Measurements from ENCODE around the gene CLPSL1.
A peak's percentile ranks its signal among the peaks of the same experiment; 100 is the strongest.
"Not testable (repeated sequence)": the region's sequence is repeated elsewhere in the genome, so short reads cannot be mapped to it uniquely, and the experiment has no call there.

The CLPSL1 gene

DNA sequence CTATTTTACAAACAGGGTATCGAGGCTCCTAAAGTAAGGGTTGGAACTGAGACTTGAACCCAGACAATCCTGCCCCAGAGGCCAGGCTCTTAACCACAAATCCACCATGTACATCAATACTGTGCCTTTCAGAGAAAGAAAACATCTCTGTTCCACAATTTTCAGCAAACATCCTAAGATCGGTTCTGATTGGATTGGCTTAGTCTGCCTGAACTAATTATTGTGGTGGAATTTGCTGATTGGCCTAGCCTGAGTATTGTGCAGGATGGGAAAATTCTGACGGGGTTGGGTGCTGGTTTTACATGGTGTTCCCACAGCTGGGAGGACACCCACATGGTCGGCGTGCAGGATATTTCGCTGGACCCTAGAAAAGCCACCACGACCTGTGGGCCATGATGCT, at the start of gene CLPSL1:
Gene CLPSL1 (plus strand): TSS at position 301 of the 400 bp plus-strand sequence. CDS start 92 bp downstream, at position 393.
- DNase-seq, result no peak

GRCh38 chr6:35731414-35731735, 49.4 kb upstream of the CLPSL1 start:
- peak; percentile 86 for DNase-seq

- DNase-seq, result peak; percentile 90
These were observed 48.9 kb upstream of the CLPSL1 start for GRCh38 chr6:35731736-35732532.

DNA sequence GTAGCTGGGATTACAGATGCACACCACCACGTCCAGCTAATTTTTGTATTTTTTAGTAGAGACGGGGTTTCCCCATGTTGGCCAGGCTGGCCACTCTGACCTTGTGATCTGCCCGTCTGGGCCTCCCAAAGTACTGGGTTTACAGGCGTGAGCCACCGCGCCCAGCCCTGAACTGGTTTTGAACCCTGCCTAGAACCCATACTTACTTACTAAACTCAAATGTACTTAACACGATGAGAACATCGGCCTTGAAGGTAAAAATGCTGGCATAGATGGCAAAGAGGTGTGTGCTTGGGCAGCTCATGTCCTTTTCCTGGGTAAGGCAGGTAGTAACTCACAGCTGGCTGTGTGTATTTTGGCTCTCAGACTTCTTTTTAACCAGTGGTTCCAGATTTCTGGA, 47.2 kb upstream of the CLPSL1 start:
- peak; percentile 48 for DNase-seq

GRCh38 chr6:35734319-35734718, 46.5 kb upstream of the CLPSL1 start:
- not testable (repeated sequence) for DNase-seq

- DNase-seq, result peak; percentile 12
These were observed 45.4 kb upstream of the CLPSL1 start for GRCh38 chr6:35735452-35735851.

DNA sequence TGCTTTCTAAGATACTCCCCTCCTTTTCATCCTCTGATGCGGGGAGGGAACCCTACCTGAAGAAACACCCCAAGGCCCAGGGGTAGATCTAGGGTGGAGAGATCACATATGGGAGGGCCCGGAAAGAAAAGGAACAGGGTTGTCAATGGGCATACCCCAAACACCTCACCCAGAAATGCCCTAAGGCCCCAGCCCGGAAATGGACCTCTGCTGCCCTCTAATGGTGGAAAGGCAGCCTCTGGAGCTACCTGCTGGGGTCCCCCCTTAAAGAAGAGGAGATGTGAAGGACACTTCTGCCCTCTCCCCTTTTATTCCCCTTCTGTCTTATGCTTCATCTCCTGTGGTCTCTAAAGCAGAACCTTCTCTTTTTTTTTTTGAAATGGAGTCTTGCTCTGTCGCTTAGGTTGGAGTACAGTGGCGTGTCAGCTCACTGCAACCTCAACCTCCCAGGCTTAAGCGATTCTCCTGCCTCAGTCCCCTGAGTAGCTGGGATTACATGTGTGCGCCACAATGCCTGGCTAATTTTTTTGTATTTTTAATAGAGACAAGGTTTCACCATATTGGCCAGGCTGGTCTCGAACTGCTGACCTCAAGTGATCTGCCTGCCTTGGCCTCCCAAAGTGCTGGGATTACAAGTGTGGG, 44.4 kb upstream of the CLPSL1 start:
- peak; percentile 71 for DNase-seq

DNA sequence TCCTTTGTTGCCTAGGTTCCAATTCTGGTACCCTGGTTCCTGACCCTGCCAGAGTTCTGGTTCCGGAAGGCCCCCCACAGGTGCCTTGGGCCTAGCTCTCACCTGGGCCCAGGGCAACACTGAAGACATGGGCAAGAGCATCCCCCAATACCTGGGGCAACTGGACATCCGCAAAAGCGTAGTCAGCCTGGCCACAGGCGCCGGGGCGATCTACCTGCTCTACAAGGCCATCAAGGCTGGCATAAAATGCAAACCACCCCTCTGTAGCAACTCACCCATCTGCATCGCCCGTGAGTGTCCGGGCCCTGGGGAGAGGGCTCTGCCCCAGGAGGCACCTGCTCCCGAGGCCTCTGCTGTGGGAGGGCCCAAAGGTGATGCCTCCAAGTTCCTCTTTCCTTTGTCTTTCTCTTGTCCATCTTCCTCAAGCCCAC, 43.8 kb upstream of the CLPSL1 start, which contains the start of gene ARMC12:
Gene ARMC12 (plus strand): TSS at position 51 of the 431 bp plus-strand sequence. CDS start 77 bp downstream, at position 128.
- no peak for DNase-seq

GRCh38 chr6:35737413-35738211, 43.2 kb upstream of the CLPSL1 start:
- peak; percentile 80 for DNase-seq

DNA sequence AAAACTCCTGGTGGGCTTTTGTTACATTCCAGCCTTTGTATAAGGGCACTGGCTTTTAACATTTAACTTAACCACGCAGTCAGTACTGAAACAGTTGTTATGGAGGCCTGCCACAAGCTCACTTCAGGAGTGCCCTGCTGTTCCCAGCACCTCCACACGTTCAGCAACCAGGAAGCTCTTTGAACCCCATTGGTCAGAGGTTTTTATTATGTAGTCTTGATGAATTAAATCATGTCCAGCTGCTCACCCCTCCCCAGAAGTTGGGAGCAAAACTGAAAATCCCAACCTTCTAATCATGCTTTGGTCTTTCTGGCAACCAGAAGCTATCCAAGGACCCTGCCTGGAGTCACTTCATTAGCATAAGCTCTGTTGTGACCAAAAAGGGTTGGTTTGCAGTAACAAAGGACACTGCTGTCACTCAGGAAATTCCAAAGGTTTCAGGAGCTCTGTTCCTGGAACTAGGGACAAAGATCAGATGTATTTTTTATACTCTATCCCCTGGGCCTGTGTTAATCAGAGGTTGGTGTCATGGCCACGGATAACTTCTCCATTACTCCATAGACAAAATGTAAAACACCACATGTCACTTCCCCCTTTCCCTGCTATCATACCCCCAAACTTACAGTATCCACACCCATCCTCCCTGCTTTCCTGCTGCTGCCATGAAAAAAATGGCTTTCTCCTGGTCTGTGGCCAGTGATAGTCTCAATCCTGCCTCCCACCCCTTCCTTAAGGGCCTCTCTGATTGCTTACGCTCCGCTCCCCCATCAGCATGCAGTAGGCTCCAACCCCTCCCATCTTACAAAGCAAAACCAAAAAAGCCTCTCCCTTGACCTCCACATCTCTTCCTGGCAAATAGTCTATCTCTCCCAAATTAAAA, 40.9 kb upstream of the CLPSL1 start:
- no peak for DNase-seq

- no peak for DNase-seq
These were observed 38.0 kb upstream of the CLPSL1 start for GRCh38 chr6:35742842-35743241.

GRCh38 chr6:35745509-35745908, 35.3 kb upstream of the CLPSL1 start:
- no peak for DNase-seq

DNA sequence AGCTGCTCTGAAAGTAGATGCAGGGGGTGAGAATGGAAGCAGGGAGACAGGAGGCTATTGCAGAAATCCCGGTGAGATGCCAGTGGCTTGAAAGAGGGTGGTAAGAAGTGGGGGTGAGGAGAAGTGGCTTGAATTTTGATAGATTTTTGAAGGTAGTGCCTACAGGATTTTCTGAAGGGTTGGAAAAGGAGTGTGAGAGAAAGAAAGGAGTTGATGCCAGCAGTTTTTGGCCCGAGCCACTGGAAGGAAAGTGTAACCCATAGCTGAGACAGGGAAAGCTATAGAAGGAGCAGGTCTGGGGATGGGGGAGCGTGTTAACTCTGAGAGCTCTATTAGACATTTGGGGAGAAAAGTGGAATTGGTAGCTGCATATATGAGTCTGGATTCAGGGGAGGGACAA, 34.3 kb upstream of the CLPSL1 start:
- DNase-seq, result no peak

DNA sequence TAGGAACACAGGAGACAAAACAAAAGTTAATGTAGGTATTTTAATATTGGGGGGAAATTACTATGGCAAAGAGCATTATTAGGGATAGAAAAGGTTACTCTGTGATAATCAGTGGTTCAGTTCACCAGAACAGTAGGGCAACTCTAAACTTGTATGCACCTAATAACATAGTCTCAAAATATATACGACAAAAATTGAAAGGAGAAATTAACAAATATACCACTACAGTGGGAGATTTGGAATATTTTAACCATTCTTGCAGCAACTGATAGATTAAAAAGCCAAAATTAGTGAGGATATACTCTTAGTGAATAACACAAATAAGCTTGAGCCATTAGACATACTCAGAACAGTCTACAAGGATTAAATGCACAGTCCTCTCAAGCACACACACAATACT, 32.9 kb upstream of the CLPSL1 start:
- DNase-seq, result no peak

- no peak for DNase-seq
These were observed 30.3 kb upstream of the CLPSL1 start for GRCh38 chr6:35750557-35750956.

DNA sequence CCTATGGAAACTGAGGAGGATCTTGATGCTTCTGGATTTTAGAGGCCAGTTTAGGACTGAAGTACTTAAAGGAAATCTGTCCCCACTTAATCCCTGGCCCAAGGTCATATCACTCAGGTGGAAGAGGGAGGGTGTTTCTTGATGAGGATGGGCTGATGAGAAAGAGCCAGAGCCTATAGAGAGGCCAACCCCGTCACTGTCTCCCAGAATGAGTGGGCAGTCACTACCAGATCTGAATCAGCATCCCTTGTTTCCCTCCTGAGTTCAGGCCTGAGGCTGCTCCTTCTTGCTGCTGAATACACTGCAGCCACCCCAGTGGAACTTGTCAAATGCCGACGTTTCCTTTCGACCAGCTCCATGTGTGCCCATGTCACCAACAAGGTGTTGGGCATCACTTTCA, 29.2 kb upstream of the CLPSL1 start:
- DNase-seq, result no peak

DNA sequence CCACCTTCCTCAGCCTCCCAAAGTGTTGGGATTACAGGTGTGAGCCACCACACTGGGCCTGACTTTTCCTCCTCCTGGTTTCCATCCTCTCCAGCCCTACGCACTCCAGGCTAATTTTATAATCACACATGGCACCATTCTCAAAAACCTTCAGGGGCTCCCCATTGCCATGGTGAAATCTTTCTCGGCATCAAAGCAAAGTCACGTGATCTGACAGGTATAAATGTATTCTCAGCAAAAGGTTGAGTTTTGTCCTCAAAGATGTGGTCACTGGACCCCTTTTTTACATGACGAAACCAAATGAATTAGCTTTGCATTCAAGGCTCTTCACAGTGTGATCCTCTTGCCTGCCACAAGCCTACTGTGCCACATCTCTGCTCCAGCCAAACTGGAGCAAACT, 28.5 kb upstream of the CLPSL1 start:
- DNase-seq, result no peak

DNA sequence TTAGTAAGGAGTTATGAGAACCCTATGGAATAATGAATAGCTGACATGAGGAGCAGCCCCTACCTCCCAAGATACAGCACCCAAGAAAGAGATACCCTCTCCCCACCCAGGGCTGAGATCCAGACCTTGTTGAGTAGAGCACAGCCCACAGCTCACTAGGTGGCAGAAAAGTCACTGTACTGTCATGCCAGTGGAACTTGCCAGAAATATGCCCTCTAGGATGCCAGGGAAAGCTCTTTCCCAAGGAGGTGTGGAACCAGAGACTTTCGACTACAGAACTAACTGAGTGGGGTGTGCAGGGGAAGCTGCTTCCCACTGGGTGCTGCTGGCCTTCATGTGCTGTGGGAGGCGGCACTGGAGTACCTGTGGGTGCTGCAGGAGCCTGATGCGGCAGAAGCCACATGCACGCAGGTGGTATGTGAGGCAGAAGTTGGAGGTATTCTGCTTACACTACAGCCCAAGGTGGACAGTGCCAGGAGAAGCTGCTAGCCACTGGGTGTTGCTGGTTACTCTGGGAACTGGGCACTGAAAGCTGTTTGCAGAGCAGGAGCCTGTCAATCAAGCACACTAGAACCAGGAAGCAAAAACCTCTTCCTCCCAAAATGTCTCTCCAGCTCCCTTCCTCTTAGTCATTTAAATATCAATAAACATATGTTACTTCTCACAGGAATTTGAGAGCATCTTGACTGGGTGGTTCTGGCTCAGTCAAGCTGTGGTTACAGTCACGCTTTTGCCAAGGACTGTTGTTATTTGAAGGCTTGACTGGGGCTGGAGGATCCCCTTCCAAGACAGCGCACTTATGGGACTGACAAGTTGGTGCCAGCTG, 26.2 kb upstream of the CLPSL1 start:
- peak; percentile 56 for DNase-seq

DNA sequence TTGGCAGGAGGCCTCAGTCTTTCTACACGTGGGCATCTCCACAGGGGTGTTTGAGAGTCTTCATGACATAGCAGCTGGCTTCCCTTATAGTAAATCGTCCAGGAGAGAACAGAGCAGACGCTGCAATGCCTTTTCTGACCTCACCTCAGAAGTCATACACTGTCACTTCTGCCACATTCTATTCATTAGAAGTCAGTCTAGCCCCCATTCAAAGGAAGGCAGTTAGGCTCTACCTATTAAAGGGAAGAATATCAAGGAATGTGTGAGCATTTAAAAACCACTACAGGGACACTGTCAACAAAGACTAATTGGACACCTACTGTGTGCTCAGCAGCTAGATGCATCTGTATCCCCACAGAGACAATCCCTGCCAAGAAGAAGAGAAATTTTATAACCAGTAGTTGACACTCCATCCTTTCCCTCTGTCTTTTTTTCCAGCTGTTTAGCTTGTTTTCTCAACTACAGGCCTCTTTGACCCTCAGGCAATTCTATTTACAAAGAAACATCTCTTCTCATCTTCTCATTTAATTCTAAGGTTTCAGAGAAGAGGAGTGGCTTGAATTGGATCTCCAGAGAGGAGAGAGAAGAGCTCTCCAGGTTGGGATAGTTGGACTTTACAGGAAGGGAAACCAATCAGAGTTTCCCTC, 25.4 kb upstream of the CLPSL1 start:
- peak; percentile 78 for DNase-seq

GRCh38 chr6:35757456-35758123, 23.2 kb upstream of the CLPSL1 start:
- peak; percentile 42 for DNase-seq

DNA sequence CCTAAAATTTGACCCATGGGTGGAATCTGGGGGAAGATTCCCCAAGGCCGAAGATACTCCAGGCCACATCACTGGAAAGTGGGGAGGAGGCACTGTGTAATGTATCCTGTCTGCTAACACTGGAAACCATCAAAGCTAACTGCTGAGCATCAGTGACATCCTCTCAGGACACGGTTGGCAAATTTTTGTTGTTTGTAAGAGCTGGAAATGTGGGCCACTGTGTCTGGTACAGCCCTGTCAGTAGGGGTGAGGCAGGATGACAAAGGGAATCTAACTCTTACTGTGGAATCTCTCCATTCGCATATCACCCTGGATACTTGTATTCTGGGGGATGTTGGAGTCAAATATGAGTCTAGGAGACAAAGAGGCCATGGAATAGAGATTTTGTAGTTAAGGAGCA, 21.4 kb upstream of the CLPSL1 start:
- no peak for DNase-seq

Measured in NCI-H69 (cell line).